Activated T-helper 1 cell treated with Interleukin-2 at 50 U/mL for 16 hours (primary cell): ENCODE measurements around the gene SMARCA2.
"Not testable (repeated sequence)": the region's sequence is repeated elsewhere in the genome, so short reads cannot be mapped to it uniquely, and the experiment has no call there.

Experiments used
- DNase-seq: peaks from one replicate; pipeline ENCODE4 v3.0.0-alpha.2; 2020; ENCODE audit warnings: low read depth

SMARCA2 gene

DNA sequence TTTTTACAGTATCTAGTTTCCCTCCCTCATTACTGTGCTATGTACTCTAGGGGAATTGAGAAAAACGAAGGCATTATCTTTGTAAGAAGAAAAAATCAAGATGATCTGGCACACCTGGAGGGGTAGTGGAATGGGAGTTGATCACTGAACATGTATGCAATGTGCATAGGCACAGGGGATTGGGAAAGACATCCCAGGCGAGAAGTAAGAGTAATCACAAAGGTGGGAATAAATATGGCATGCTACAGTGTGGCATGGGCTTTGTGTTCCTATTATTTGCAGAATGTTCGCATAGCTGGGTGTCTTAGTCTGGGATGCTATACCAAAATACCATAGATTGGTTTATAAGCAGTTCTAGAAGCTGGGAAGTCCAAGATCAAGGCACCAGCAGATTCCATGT is 130.6 kb downstream of the SMARCA2 start:
- no peak for DNase-seq

DNA sequence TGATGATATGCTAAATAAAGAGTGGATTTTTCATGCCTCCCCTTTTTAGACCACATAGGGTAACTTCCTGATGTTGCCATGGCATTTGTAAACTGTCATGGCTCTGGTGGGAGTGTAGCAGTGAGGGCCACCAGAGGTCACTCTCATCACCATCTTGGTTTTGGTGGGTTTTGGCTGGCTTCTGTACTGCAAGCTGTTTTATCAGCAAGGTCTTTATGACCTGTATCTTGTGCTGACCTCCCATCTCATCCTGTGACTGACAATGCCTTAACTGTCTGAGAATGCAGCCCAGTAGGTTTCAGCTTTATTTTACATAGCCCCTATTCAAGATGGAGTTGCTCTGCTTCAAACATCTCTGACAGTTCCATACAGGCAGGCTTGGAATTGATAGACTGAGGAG is 131.6 kb downstream of the SMARCA2 start:
- DNase-seq, result not testable (repeated sequence)

DNA sequence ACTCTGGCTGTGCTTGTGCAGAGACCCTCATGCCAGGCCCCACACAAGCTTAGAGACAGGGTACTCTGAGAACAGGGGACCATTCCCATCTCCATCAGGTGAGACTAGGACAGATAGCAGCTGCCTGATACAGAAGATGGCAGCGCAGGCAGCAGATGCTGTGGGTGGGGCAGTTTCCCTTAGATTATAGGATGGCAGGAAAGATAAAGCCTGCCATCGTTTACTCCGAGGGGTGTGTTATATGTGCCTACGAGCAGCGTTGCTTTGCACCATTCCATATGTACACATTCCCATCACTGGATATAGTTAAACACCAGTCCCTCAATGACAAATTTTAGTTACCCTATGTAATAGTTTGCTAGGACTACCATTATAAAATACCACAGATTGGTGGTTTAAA is 135.2 kb downstream of the SMARCA2 start:
- no peak for DNase-seq

DNA sequence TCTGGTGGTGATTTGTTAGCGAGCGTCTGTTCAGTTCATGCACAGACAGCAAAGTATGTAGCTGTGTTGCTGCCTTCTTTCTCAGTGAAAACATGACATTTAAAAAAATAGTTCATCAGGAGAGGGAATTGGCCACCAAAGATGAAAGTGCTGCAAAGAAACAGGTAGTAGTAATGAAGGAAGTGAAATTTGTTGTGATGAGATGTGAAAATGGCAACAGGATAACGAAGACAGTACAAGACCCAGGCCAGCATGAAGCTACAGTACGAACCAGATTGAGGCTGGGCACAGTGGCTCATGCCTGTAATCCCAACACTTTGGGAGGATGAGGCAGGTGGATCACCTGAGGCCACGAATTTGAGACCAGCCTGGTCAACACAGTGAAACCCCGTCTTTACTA is 136.0 kb downstream of the SMARCA2 start:
- no peak for DNase-seq

DNA sequence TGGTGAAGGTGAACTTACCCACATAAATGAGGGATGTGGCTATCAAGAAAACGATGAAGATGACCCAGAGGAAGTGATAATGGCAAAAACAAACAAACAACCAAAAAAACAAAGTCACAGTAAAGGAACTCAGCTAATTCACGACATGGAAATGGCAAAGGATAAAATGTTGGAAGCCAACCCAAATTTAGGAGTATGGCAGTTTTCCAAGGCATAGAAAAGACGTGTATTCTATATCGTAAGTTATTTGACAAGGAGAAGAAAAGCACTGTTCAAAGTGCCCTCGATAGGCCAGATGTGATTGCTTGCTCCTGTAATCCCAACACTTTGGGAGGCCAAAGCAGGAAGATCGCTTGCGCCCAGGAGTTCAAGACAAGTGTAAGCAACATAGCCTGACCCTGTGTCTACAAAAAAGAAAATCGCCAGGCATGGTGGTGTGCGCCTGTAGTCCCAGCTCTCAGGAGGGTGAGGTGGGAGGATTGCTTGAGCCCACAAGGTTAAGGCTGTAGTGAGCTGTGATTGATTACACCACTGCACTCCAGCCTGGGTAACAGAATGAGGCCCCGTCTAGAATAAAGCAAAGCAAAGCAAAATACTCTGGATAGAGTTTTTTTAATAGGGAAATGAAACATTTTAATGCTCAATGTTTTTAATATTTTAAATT is 138.0 kb downstream of the SMARCA2 start:
- no peak for DNase-seq

DNA sequence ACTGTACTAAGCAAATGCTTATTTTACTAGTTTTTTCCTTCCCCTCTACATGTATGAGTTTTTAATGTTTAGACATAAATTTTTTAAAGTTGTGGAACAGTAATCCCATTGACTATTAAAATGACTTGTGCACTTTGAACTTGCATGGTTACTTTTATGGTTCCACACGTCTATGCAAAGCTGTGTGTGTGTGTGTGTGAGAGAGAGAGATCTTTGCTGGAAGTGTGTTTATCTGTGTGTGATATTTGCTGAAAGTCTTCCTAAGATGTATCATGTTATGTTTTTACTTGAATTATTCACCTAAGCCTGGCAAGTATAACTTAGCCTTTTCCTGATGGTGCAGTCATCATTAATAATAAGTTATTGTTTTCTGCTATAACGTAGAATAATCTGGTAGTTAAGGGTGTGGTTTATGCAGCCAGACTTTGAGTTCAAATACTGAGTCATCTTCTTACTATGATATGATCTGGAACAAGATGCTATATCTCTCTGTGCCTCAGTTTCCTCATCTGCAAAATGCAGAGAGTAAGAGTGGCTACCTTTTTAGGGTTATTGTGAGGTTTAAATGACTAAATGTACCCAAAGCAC is 138.6 kb downstream of the SMARCA2 start:
- no peak for DNase-seq

DNA sequence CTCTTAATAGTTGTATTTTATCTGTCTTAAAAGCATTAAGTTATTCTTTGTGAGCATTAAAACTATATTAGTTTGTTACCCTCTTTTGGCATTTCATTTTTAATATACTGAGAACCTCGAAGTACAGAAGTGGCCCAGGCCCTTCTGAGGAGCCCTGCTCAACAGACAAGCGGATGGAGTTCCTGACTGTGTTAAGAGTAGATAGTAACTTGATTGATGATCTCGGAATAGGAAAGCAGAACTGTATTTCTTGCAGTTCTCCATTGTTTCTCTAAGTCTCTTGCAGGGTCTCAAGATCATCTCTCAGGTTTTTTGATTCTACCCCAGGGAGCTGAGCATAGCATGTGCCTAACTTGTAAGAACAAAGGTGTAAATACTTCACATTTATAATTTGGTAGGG is 139.6 kb downstream of the SMARCA2 start:
- no peak for DNase-seq

DNA sequence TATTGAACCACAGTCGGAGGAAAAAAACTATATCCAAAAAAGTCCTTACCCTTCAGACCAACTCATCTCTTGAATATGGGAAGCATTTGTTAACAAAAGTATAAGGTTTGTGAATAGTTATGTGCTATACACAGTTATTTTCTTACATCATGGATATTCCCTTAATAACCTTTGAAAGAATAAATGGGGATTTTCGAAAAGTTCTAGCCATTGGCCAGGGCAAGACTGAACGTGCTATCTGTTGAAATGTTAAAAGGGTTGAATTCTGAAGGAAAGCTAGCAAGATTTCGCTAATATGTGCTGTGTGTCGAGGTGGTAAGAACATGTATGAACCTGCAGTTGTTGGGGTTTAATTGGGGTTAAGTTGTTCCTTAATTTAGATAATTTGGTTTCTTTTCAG is 140.8 kb downstream of the SMARCA2 start:
- no peak for DNase-seq

DNA sequence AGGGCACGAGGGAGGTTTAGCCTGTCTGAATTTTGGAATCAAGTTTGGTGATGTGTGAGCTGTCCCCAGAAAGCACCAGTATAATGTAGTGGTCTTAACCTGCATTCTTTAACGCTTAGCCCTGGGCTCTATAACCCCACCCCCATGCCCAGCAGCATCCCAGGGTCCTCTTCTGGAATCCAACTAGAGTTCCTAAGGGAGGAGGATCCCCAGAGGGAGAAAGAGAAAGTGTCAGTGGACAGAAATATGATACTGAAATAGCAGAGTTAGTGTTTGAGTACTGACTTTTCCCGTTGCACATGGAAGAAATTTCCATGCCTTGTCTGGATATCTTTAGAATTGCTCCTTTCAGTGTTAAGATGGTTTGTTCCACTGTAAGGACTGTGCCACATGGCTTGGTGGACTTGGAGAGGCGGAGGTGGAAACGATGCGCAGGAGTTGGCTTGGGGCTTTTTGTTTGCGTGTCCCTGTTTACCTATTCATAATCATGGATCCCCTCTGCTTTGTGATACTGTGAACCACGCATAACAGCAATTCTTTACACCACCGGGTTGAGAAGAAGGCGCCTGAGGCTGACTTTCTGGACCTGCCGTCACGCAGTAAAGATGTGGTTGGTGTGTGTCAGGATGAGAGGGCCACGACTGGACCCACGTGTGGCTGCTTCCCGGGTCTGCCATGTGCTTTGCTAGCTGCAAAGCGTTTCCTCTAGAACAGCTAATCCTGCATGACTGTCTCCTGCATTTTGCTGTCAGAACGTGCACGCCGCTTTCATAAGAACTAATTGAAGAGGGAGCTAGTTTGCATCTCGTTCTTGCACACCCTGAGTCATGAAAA is 142.3 kb downstream of the SMARCA2 start:
- no peak for DNase-seq

DNA sequence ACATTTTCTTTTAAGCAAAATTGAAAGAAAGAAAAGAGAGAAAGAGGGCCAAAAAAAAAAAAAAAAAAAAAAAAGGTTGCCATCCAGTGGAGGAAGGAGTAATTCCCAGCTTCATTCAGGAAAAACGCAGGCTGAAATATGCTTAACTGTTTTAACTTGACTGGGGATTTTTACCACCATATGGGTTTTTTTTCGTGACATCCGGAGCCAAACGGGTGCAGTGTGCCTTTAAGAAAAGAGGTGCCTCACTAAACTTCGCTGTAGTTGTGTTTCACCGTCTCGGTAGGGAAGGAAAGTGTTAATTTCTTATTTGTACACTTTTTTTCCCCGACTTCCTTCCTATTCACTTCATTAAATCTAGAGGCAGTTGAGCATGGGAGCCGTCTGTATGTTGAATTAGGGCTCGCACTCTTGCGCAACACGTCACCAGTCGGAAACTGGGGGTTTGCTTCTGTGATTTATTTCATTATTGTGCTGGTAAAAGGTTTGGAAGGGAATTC is 143.0 kb downstream of the SMARCA2 start:
- DNase-seq, result no peak

DNA sequence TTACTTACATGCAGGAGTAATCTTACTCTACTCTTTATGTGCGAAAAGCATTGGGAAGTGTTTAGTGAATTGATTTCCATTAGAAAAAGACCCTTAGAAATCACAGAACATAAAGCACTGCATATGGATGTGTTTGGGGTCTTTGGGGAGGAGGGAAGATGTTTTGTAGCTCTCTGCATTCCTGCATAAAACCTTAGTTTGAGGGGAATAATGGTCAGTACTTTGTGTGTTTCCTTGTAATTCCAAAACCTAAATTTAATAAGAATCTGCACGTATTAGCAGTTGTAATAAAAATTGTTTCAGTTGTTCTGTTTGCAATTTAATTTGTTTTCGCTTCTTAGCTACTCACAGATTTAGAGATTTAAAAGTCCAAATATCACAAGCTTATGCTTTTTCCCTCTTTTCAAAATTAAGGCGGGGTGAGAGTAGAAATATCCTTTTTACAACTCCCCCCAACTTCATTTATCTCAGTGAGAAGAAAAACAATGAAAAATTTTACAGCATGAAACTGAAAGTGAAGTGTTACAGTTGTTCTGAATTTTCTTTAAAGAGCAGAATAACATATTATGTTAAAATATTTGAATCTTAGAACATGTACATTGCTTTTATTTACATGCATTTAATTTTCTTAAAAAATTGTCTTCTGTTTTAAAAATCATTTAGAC is 143.8 kb downstream of the SMARCA2 start:
- DNase-seq, result no peak

DNA sequence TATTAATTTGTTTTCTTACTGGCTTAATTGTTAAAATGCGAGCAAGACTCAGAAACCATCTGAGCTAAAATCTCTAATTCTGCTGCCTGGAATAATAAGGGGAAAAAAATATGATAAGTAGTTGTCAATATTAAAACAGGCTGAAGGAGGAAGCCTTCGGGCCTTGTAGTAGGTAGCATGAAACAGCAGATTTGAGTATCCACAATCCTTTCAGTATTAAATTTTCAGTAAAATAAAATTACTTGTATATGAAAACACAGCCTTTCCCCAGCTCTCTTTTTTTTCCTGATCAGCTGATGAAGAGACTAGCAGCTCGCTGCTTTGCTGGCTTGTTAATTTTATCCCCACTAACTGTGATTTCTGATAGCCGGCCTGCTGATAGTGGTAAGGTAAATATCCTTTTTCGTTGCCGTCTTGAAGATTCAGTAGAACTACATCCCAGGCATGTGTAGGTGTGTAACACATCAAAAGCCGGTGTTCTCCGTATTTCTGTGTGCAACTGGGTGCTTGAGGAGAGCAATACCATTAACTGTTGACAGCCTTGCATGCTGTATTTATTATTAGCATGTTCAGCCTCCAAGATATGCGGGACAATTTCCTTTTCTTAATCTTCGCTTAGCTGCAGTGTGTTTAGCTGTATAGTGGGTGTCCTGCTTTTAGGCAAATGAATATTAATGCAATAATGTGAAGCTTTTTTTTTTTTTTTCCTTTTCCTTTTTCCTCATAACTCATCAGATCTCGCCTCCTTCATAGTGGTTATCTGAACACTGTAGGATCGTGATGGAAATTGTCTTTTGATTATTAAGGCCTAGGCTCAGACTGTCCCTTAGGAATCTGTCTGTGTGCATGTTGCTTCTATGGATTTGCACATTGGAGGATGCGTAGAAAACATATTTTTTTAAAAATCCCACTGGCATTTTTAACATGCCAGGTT is 144.6 kb downstream of the SMARCA2 start:
- no peak for DNase-seq

DNA sequence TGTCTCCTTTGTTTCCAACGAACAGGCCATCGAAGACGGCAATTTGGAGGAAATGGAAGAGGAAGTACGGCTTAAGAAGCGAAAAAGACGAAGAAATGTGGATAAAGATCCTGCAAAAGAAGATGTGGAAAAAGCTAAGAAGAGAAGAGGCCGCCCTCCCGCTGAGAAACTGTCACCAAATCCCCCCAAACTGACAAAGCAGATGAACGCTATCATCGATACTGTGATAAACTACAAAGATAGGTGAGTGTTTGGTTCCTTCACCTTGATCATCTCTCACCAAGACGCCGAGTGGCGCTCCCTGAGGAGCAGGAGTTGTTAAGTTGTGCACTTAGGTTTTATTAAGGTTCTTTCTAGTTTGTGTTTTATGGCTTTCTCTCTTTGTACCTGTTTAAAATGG is 146.5 kb downstream of the SMARCA2 start:
- DNase-seq, result no peak

DNA sequence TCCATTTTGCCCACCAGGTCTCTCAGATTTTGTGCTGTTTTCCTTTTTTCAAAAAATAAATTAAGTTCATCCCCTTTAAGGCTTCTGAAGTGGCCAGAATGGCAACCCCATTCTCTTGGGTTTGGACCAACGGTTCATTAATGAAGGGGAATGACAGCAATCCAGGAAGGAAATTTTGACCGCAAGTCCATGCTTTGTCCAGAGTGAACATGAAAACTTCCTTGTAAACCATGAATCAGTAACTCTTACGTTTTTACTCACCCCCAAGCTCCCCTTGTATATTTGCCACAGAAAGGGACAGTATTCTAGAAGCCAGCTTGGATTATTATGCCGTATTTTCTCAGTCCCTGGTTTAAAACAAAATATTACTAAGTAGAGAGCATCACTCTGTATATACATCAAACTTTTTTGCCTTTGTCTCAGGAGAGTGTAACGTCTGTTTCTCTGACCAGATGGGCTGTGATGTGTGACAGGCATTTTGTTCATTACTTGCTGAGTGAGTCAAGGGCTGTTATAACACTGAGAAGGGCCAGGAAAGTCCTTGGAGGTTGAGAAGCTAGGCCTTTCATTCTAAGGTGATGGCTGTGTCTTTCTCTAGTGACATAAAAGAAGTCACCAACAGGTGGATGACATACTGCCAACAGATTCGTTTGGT is 148.2 kb downstream of the SMARCA2 start:
- DNase-seq, result no peak

DNA sequence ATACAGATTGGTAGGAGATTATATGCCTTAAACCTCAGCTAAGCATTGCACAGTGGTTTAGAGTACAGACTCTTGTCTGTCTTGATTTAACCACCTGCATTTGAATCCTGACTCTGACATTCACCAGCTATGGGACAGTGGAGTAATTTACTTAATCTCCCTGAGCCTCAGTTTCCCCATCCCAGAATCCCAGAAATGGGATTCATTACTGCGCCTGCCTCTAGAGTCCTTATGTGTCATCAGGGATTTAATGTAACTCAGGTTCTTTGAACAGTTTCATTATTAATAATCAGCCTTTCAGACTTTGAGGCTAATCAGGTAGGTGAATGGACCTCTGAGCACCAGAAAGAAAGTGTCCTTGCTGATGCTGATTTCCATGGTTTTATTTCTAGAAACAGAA is 149.1 kb downstream of the SMARCA2 start:
- DNase-seq, result no peak

DNA sequence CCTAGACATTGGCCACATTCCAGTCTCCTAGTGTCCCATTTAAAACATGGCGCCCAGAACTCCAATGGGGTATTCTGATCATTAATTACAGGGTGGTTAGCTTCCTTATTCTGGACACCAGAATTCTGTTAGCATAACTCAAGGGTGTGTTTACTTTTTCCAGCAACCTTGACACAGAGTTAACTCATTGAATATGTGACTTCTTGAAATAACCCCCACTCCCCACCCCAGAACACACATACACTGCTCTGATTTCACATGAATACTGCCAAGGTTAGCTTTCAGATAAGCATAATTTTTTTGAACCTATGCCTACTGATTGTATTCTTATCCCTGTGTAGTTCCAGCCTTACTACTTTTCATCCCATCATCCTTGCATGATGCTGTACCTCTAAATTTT is 151.1 kb downstream of the SMARCA2 start:
- no peak for DNase-seq

DNA sequence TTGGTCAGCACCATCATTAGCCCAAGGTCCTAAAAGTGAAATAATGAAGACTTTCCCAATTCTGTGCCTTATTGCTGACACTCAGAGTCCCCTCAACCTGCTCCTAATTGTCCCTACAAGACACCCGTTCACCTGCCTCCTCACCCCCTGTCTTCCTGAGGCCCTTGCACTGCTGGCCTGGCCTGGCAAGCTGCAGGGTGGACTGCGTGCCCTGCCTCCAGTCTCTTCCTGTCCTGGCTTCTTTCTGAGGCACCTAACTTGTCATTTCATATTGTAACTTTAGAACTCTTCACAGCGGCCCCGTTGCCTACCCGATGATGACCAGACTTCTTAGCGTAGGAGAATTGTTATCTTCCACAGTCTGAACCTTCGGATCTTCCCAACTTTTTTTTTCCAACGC is 153.9 kb downstream of the SMARCA2 start:
- DNase-seq, result no peak

DNA sequence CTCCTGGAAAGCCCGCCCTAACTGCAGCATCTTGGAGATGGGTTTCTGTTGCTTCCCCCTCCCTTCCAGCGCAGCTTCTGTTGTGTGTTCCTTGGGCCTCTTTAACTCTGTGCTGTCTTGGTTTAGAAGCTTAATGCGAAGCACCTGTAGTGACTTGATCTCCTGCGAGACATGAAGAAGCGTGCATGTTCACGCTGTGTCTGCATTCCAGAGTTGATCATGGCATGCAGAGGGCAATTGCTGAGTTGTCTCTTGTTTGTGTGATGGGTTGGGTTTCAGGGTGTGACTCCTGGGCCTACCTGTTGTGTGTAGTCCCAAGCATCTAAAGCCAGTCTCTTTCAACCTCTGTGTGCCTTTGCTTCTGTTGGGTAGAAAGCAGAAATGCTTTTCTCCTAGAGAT is 155.6 kb downstream of the SMARCA2 start:
- no peak for DNase-seq

DNA sequence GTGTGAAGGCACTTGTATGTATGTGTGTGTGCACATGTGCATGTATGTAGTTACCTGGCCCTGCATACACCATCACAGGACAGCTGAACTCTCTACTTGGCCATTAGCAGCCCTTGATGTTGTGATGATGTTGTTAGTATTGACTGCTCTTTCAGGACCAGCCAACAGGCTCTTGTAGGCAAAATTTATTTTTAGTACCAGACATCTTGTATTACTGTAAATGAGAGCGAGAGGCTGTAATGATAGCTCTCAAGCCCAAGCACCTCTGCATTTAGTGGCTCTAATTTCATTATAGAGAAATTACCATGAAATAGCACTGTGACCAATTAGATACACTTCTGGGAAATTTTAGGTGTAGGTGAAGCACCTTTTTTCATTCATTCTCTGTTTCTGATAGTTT is 158.0 kb downstream of the SMARCA2 start:
- no peak for DNase-seq

DNA sequence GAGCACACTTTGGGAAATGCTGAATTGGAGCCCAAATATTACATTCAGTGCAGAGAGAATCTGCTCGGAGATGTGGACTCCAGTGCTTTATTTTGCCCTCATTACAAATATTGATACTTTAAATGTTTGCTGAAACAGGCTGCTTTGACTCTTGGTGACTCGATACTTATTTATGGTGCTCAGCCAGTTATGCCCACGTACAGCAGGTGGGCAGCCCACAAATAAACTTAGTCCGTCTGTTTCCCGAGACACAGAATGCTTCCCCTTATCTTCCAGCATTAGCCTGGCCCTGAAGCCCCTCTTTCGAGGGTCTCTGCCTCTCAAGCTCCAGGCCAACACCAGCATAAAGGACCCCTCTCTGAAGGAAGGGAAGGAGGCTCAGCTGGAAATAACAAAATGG is 158.7 kb downstream of the SMARCA2 start:
- no peak for DNase-seq

DNA sequence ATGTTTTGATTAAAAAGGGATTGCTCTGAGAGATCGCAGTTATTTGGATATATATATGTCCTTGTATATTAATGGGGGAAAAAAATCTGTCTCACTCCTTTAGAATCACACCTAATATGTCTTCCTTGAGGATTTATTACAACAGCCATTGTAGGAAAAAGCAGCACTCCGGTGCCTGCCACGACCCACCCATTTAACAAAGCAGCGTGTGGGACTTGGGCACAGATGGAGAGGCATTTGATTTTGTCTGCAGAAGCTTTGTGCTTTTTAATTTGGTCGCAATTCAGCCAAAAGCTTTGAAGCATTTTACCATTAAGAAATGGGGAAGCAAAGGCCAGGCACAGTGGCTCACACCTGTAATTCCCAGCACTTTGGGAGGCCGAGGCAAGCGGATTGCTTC is 159.2 kb downstream of the SMARCA2 start:
- DNase-seq, result no peak
